ENCODE data around the gene MAP6D1. TPM values are rescaled to one million over a fixed set of nuclear protein-coding genes. Genes with fewer than 3 reads are reported as not detected.
"Not testable (repeated sequence)": the region's sequence is repeated elsewhere in the genome, so short reads cannot be mapped to it uniquely, and the experiment has no call there.

Gene MAP6D1
- polyA plus RNA-seq, 3 donors from 2014 or later, result not detected

DNA sequence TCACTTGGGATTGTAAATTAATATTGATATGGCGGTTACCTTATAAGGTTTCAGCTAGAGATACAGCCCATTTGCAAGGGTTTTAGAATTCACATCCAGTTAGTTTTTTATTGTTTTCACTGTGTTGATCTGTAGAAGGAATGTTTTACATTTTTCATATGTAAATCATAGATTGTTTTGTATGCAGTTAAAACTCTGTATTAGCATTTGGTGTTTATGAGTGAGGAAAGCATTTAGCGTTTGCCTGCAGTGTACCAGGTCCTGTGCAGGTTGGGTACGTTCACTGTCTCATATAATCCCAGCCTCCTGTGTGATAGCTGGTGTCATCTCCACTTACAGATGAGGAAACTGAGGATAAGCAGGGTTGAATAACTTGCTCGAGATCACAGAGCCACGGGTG is 23.8 kb downstream of the MAP6D1 start:
- Mint-ChIP-seq H3K27ac (no peak overlapping the region), H3K36me3 (peaks cover 35 to 50% (median 40%) of the 10 kb centered on the region in 3 donors), H3K4me1 (no peaks in the 10 kb centered on the region), H3K4me3 (no peak overlapping the region), H3K9me3 (no peaks in the 10 kb centered on the region), H3K27me3 (ENCODE audit: low read depth in 3 of 3) (peaks cover 0 to 3% (median 0%) of the 10 kb centered on the region in 3 donors)
- no peak for DNase-seq

- H3K27ac Mint-ChIP-seq, result no peak overlapping the region
- no peaks in the 10 kb centered on the region for H3K9me3 Mint-ChIP-seq
- DNase-seq, result no peak
- H3K4me3 Mint-ChIP-seq, result no peak overlapping the region
- H3K36me3 Mint-ChIP-seq, result peaks cover 33 to 52% (median 36%) of the 10 kb centered on the region in 3 donors
- peaks cover 0 to 3% (median 0%) of the 10 kb centered on the region in 3 donors for H3K27me3 Mint-ChIP-seq (ENCODE audit: low read depth in 3 of 3)
- no peaks in the 10 kb centered on the region for H3K4me1 Mint-ChIP-seq
Measured at GRCh38 chr3:183800243-183800863, 25.0 kb downstream of the MAP6D1 start.

DNA sequence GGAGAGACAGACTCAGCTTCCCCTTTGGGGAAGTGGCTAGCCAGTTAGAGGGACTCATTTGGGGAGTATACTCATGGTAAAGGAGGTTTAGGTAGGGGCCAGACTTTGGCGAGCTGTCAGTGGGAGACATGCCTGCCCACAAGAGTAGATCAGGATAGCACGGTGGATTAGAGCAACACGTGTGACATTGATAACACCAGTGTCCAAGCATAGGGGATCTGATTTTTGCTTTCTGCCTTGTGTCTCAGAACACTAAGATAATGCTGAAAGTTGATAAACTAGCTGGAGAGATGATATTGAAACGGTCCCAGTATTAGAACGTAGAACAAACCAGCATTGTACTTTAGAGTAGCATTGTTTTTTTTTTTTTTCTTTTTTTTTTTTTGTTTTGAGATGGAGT is 25.9 kb downstream of the MAP6D1 start:
- no peak for DNase-seq
- Mint-ChIP-seq H3K4me3 (no peak overlapping the region), H3K27me3 (ENCODE audit: low read depth in 3 of 3) (peaks cover 0 to 3% (median 0%) of the 10 kb centered on the region in 3 donors), H3K9me3 (no peaks in the 10 kb centered on the region), H3K36me3 (peaks cover 33 to 52% (median 36%) of the 10 kb centered on the region in 3 donors), H3K4me1 (no peaks in the 10 kb centered on the region), H3K27ac (peak overlapping the region in 2 of 6 donors; percentile 28 to 44)

GRCh38 chr3:183797996-183798395 is 27.4 kb downstream of the MAP6D1 start:
- Mint-ChIP-seq H3K27me3 (ENCODE audit: low read depth in 3 of 3) (no peaks in the 10 kb centered on the region), H3K9me3 (no peaks in the 10 kb centered on the region), H3K4me1 (no peaks in the 10 kb centered on the region), H3K36me3 (peaks cover 31 to 55% (median 37%) of the 10 kb centered on the region in 3 donors), H3K27ac (no peak overlapping the region), H3K4me3 (no peak overlapping the region)
- DNase-seq, result no peak

- H3K4me3 Mint-ChIP-seq, result no peak overlapping the region
- H3K4me1 Mint-ChIP-seq, result no peaks in the 10 kb centered on the region
- H3K27me3 Mint-ChIP-seq (ENCODE audit: low read depth in 3 of 3), result no peaks in the 10 kb centered on the region
- no peak overlapping the region for H3K27ac Mint-ChIP-seq
- H3K36me3 Mint-ChIP-seq, result peaks cover 28 to 46% (median 41%) of the 10 kb centered on the region in 3 donors
- no peak for DNase-seq
- H3K9me3 Mint-ChIP-seq, result no peaks in the 10 kb centered on the region
Measured at GRCh38 chr3:183796372-183796771, 29.0 kb downstream of the MAP6D1 start.

DNA sequence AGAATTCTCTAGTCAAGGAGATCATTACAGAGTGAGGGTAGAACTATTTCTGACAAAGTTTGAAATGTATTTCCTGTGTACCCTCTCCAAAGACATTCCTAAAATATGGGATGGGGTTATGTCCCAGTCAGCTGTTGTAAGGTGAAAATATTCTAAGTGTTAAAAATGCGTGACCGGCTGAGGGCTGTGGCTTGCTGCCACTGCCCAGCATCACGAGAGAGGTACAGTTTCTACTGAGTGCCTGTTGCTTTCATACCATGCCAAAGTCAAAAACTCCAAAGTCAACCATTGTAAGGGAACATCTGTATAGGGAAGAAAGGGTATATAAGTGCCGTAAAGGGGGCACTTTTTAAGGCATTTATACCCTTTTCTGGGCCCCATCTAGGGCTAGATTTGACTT is 30.9 kb downstream of the MAP6D1 start:
- Mint-ChIP-seq H3K27me3 (ENCODE audit: low read depth in 3 of 3) (no peaks in the 10 kb centered on the region), H3K27ac (no peak overlapping the region), H3K4me1 (no peaks in the 10 kb centered on the region), H3K36me3 (peaks cover 31 to 51% (median 34%) of the 10 kb centered on the region in 3 donors), H3K4me3 (no peak overlapping the region), H3K9me3 (no peaks in the 10 kb centered on the region)
- DNase-seq, result no peak

GRCh38 chr3:183792976-183793375 is 32.4 kb downstream of the MAP6D1 start:
- H3K9me3 Mint-ChIP-seq, result no peaks in the 10 kb centered on the region
- no peak overlapping the region for H3K27ac Mint-ChIP-seq
- H3K4me1 Mint-ChIP-seq, result no peaks in the 10 kb centered on the region
- DNase-seq, result no peak
- H3K4me3 Mint-ChIP-seq, result no peak overlapping the region
- H3K36me3 Mint-ChIP-seq, result peaks cover 24 to 49% (median 33%) of the 10 kb centered on the region in 3 donors
- H3K27me3 Mint-ChIP-seq (ENCODE audit: low read depth in 3 of 3), result peaks cover 0 to 2% (median 0%) of the 10 kb centered on the region in 3 donors

DNA sequence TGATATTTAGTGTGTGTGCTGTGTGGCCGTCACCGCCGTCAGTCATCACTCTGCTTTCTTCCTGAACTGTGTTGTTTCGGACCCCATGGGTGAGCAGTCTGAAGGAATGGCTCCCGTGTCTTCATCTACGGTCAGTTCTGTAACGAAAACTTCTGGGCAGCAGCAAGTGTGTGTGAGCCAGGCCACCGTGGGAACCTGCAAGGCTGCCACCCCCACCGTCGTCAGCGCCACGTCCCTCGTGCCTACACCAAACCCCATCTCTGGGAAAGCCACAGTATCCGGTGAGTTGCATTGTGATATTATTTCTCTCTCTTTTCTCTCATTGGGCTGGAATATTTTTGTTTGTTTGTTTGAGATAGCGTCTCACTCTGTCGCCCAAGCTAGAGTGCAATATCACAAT is 34.7 kb downstream of the MAP6D1 start:
- no peak for DNase-seq
- Mint-ChIP-seq H3K27me3 (ENCODE audit: low read depth in 3 of 3) (peaks cover 0 to 2% (median 0%) of the 10 kb centered on the region in 3 donors), H3K27ac (peak overlapping the region in 1 of 6 donors; percentile 32), H3K9me3 (no peaks in the 10 kb centered on the region), H3K4me3 (no peak overlapping the region), H3K4me1 (no peaks in the 10 kb centered on the region), H3K36me3 (peaks cover 16 to 53% (median 35%) of the 10 kb centered on the region in 3 donors)

DNA sequence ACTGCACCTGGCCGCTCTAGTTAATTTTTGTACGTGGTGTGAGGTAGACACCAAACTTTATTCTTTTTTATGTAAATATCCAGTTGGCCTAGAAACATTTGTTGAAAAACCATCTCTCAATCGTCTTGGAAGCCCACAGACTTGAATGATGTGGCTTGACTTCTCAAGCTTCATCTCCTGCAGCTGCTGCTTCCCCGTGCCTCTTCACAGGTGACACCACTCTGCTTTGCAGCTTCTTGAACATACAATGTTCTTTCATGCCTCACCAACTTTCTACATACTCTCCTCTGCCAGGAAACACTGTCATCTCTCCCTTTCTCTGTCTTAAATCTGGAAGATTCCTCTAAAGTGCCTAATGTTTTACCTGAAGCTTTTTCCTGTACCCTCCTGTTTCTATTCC is 35.6 kb downstream of the MAP6D1 start:
- H3K36me3 Mint-ChIP-seq, result peaks cover 16 to 53% (median 35%) of the 10 kb centered on the region in 3 donors
- no peak overlapping the region for H3K4me3 Mint-ChIP-seq
- DNase-seq, result no peak
- H3K9me3 Mint-ChIP-seq, result no peaks in the 10 kb centered on the region
- H3K27me3 Mint-ChIP-seq (ENCODE audit: low read depth in 3 of 3), result peaks cover 0 to 2% (median 0%) of the 10 kb centered on the region in 3 donors
- H3K27ac Mint-ChIP-seq, result peak overlapping the region in 1 of 6 donors; percentile 8
- no peaks in the 10 kb centered on the region for H3K4me1 Mint-ChIP-seq

DNA sequence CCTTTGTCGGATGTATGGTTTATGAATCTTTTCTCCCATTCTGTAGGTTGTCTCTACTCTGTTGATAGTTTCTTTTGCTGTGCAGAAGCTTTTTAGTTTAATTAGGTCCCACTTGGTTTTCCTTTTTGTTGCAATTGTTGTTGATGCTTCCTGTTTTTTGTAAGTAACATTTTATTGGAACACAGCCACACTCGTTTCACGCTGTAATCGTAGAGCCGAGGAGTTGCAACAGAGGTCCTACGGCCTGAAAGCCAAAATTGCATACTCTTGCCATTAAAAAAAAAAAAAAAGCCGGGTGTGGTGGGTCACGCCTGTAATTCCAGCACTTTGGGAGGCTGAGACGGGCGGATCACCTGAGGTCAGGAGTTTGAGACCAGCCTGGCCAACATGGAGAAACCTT is 40.9 kb downstream of the MAP6D1 start:
- not testable (repeated sequence) for H3K9me3 Mint-ChIP-seq; DNase-seq; H3K27me3 Mint-ChIP-seq (ENCODE audit: low read depth in 3 of 3); H3K4me3 Mint-ChIP-seq; H3K4me1 Mint-ChIP-seq; H3K27ac Mint-ChIP-seq
- peaks cover 16 to 55% (median 23%) of the 10 kb centered on the region in 3 donors for H3K36me3 Mint-ChIP-seq

GRCh38 chr3:183782576-183783276 is 42.7 kb downstream of the MAP6D1 start:
- H3K36me3 Mint-ChIP-seq, result peaks cover 18 to 58% (median 19%) of the 10 kb centered on the region in 3 donors

GRCh38 chr3:183781246-183781645 is 44.1 kb downstream of the MAP6D1 start:
- peaks cover 18 to 55% (median 27%) of the 10 kb centered on the region in 3 donors for H3K36me3 Mint-ChIP-seq
- no peak overlapping the region for H3K27ac Mint-ChIP-seq
- no peaks in the 10 kb centered on the region for H3K9me3 Mint-ChIP-seq
- DNase-seq, result no peak
- H3K27me3 Mint-ChIP-seq (ENCODE audit: low read depth in 3 of 3), result peaks cover 0 to 2% (median 0%) of the 10 kb centered on the region in 3 donors
- H3K4me1 Mint-ChIP-seq, result no peaks in the 10 kb centered on the region
- no peak overlapping the region for H3K4me3 Mint-ChIP-seq

More at GRCh38 chr3:183782576-183783276, 42.7 kb downstream of the MAP6D1 start:
- DNase-seq, result no peak
- H3K9me3 Mint-ChIP-seq, result no peaks in the 10 kb centered on the region
- no peak overlapping the region for H3K27ac Mint-ChIP-seq
- H3K4me1 Mint-ChIP-seq, result no peaks in the 10 kb centered on the region
- no peak overlapping the region for H3K4me3 Mint-ChIP-seq
- peaks cover 0 to 2% (median 0%) of the 10 kb centered on the region in 3 donors for H3K27me3 Mint-ChIP-seq (ENCODE audit: low read depth in 3 of 3)

GRCh38 chr3:183779896-183780465 is 45.4 kb downstream of the MAP6D1 start:
- Mint-ChIP-seq H3K4me1 (no peaks in the 10 kb centered on the region), H3K4me3 (no peak overlapping the region), H3K27ac (no peak overlapping the region), H3K36me3 (peaks cover 22 to 56% (median 33%) of the 10 kb centered on the region in 3 donors), H3K9me3 (no peaks in the 10 kb centered on the region), H3K27me3 (ENCODE audit: low read depth in 3 of 3) (peaks cover 0 to 4% (median 0%) of the 10 kb centered on the region in 3 donors)
- no peak for DNase-seq

DNA sequence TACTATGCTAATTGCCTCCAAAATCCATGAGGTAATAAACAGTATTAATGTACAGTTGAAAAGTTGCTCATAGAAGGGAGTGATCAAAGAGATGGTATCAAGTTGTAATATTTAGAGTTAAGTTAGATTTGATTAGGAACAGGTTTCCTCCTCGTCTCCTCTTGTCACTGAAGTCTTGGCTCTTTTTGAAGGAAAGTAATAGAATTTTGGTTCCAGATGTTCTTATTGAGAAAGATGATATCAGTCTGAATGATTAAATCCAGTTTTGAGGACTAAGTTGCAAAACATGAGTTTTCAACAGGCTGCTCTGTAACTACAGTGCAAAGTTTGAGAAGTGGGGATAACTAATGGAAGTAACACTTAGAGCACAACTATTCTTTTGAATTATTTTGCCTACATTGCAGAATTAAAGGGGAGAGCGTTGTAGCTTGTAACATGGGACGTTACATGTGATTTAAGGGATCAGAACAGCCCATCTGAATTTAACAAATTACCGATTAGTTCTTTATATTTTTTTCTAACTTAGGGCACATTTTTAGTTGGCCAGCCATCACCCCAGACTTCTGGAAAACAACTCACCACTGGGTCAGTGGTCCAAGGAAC is 48.3 kb downstream of the MAP6D1 start:
- H3K36me3 Mint-ChIP-seq, result peaks cover 22 to 58% (median 45%) of the 10 kb centered on the region in 3 donors
- no peak overlapping the region for H3K27ac Mint-ChIP-seq
- H3K4me1 Mint-ChIP-seq, result no peaks in the 10 kb centered on the region
- H3K4me3 Mint-ChIP-seq, result no peak overlapping the region
- DNase-seq, result no peak
- H3K9me3 Mint-ChIP-seq, result no peaks in the 10 kb centered on the region
- H3K27me3 Mint-ChIP-seq (ENCODE audit: low read depth in 3 of 3), result peaks cover 0 to 2% (median 0%) of the 10 kb centered on the region in 3 donors
